OCI-LY7 (cell line): ENCODE measurements around the gene SBF2. TPM values are rescaled to one million over a fixed set of nuclear protein-coding genes. Genes with fewer than 3 reads are reported as not detected.

ENCODE experiments used
- BruUV-seq: library from RNA; stranded (reverse); fragments of 400-500 nt; replicated peaks from 2 replicates; lab custom pipeline; 2021; lab: Mats Ljungman, UMichigan
- CTCF ChIA-PET: fragments of 300-600 bp; sonication (Branson Sonifier 250); formaldehyde crosslinking; loops from one replicate; lab custom pipeline; 2022; ENCODE audit warnings: antibody characterized with exemption; ENCODE audit not compliant: unreplicated experiment; lab: Charles Lee
- POLR2A ChIA-PET: fragments of 300-600 bp; sonication (Branson Sonifier 250); formaldehyde crosslinking; loops from one replicate; lab custom pipeline; 2022; ENCODE audit warnings: antibody characterized with exemption; lab: Charles Lee
- DNase-seq: peaks from one replicate; pipeline ENCODE4 v3.0.0-alpha.2; 2015; ENCODE audit warnings: low spot score
- H2AFZ ChIP-seq: fragments of 200-600 bp; sonication (generic), shearing (Covaris generic); 2 replicates; pipeline ENCODE4 v1.6.1; 2014; ENCODE audit warnings: mild to moderate bottlenecking, antibody characterized with exemption, low read length, moderate library complexity
- H3K27ac ChIP-seq: fragments of 200-600 bp; sonication (generic); 2 replicates; pipeline ENCODE4 v1.5.1; 2014; ENCODE audit warnings: mixed run types, low read depth, mild to moderate bottlenecking, moderate library complexity, low read length, inconsistent platforms; ENCODE audit not compliant: poor library complexity, severe bottlenecking
- H3K36me3 ChIP-seq: fragments of 200-600 bp; sonication (generic); 2 replicates; pipeline ENCODE4 v1.6.1; 2014; ENCODE audit warnings: mild to moderate bottlenecking, antibody characterized with exemption, low read length, moderate library complexity, mixed read lengths; ENCODE audit not compliant: insufficient read depth
- H3K4me1 ChIP-seq: fragments of 200-600 bp; sonication (generic); 2 replicates; pipeline ENCODE4 v1.5.1; 2014; ENCODE audit warnings: mild to moderate bottlenecking, low read length; ENCODE audit not compliant: insufficient read depth, poor library complexity, severe bottlenecking
- H3K4me2 ChIP-seq: fragments of 200-600 bp; sonication (generic); 2 replicates; pipeline ENCODE4 v1.6.1; 2014; ENCODE audit warnings: mild to moderate bottlenecking, low read length
- H3K4me3 ChIP-seq: fragments of 200-600 bp; sonication (generic); 2 replicates; pipeline ENCODE4 v1.5.1; 2014; ENCODE audit warnings: mild to moderate bottlenecking, low read depth, low read length; ENCODE audit not compliant: poor library complexity, severe bottlenecking
- H3K79me2 ChIP-seq: fragments of 200-600 bp; sonication (generic); 2 replicates; pipeline ENCODE4 v1.6.1; 2016; ENCODE audit warnings: low read depth, mild to moderate bottlenecking, low read length, moderate library complexity, mixed read lengths; ENCODE audit not compliant: insufficient read depth
- H3K9me2 ChIP-seq: fragments of 200-600 bp; sonication (generic); 2 replicates; pipeline ENCODE4 v1.6.1; 2016; ENCODE audit warnings: mild to moderate bottlenecking, low read length, mixed read lengths; ENCODE audit not compliant: insufficient read depth
- H3K9me3 ChIP-seq: fragments of 200-600 bp; sonication (generic); 2 replicates; pipeline ENCODE4 v1.6.1; 2014; ENCODE audit warnings: mild to moderate bottlenecking, mixed run types, low read length, mixed read lengths
- H4K20me1 ChIP-seq: fragments of 200-600 bp; sonication (generic); 2 replicates; pipeline ENCODE4 v1.6.1; 2014; ENCODE audit warnings: mild to moderate bottlenecking, antibody characterized with exemption, low read length, moderate library complexity, mixed read lengths; ENCODE audit not compliant: insufficient read depth
- CTCF ChIP-seq: fragments of 200-600 bp; sonication (generic); conservative IDR thresholded peaks from 2 replicates; pipeline ENCODE4 v1.5.1; 2014; ENCODE audit warnings: mild to moderate bottlenecking, antibody characterized with exemption, low read length, moderate library complexity, mixed read lengths
- EZH2phosphoT487 ChIP-seq: fragments of 200-600 bp; sonication (generic); IDR thresholded peaks from 2 replicates; pipeline ENCODE4 v1.6.1; 2018; ENCODE audit warnings: low read depth, borderline replicate concordance, mild to moderate bottlenecking, mixed run types, antibody characterized with exemption, low read length, moderate library complexity, mixed read lengths
- intact Hi-C: fragments of 100-400 bp; cut with micrococcal nuclease; formaldehyde crosslinking; loops from one replicate; pipeline ENCODE4 v1.10.0; 2022; ENCODE audit not compliant: unreplicated experiment
- total RNA-seq, 2 experiments: library from RNA; depleted of rRNA in 1 of 2; stranded (reverse); fragments of >200 nt in 1 of 2; shearing (Covaris generic) in 1 of 2; gene quantifications; 2 replicates each; pipeline ENCODE4 v1.2.3, GENCODE V29; 2014 to 2022

SBF2 gene
- total RNA-seq, 2 experiments from 2014 or later, result 12.9 to 14.3 TPM

- intact Hi-C loops, result no loop called here
- peaks cover 9% of the 10 kb centered on the region for H3K4me1 ChIP-seq
- no peaks in the 10 kb centered on the region for H4K20me1 ChIP-seq
- BruUV-seq, result no TSS peak
- CTCF ChIA-PET, result no interaction called here
- no peaks in the 10 kb centered on the region for H3K9me2 ChIP-seq
- DNase-seq, result no peak
- no peak overlapping the region for H3K4me2 ChIP-seq
- TF ChIP-seq EZH2phosphoT487 (no peak), CTCF (no peak)
- H3K79me2 ChIP-seq, result no peaks in the 10 kb centered on the region
- H3K27ac ChIP-seq, result no peak overlapping the region
- H3K9me3 ChIP-seq, result no peaks in the 10 kb centered on the region
- H3K4me3 ChIP-seq, result no peak overlapping the region
- POLR2A ChIA-PET, result interaction anchor here (2.0 kb wide), 1 partner anchor 9 kb away, joined by 8 read pairs; no protein-coding TSS in a partner anchor
- no peak overlapping the region for H2AFZ ChIP-seq
- no peaks in the 10 kb centered on the region for H3K36me3 ChIP-seq
These were observed 496.7 kb downstream of the SBF2 start for GRCh38 chr11:9797300-9797699.

GRCh38 chr11:9796854-9797253, 497.2 kb downstream of the SBF2 start:
- no peaks in the 10 kb centered on the region for H4K20me1 ChIP-seq
- H3K9me3 ChIP-seq, result no peaks in the 10 kb centered on the region
- ChIA-PET CTCF (no interaction called here), POLR2A (interaction anchor here (0.5 to 2.0 kb wide), 2 partner anchors 10 to 19 kb away, joined by 3 to 8 read pairs; no protein-coding TSS in a partner anchor)
- no peaks in the 10 kb centered on the region for H3K36me3 ChIP-seq
- H3K9me2 ChIP-seq, result no peaks in the 10 kb centered on the region
- no peaks in the 10 kb centered on the region for H3K79me2 ChIP-seq
- H3K27ac ChIP-seq, result no peak overlapping the region
- no peak for DNase-seq
- BruUV-seq, result no TSS peak
- intact Hi-C loops, result no loop called here
- H2AFZ ChIP-seq, result no peak overlapping the region
- H3K4me2 ChIP-seq, result no peak overlapping the region
- TF ChIP-seq CTCF (no peak), EZH2phosphoT487 (no peak)
- peaks cover 5% of the 10 kb centered on the region for H3K4me1 ChIP-seq
- no peak overlapping the region for H3K4me3 ChIP-seq

DNA sequence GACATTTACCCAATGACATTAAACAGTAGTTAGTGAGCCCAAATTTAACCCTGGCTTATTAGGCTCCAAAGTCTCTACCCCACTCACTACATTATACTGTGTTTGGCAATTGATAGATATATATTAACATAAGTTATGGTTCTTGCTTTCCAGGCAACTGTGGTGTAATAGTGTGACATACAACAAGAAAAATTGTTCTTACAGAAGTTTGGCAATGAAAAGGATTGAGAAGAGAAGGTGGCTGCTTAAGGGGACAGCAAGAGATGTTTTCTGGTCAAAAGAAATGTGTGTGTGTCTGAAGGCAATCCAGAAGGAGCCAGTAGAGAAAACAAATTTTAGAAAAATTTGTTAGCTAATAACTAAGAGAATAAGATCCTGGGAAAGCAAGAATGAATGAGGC, 497.8 kb downstream of the SBF2 start:
- no TSS peak for BruUV-seq

More for the DNA sequence above, 497.8 kb downstream of the SBF2 start:
- Histone ChIP-seq H3K9me3 (no peaks in the 10 kb centered on the region), H3K79me2 (no peaks in the 10 kb centered on the region), H3K36me3 (no peaks in the 10 kb centered on the region), H3K4me3 (no peak overlapping the region), H4K20me1 (no peaks in the 10 kb centered on the region), H2AFZ (no peak overlapping the region), H3K9me2 (no peaks in the 10 kb centered on the region), H3K4me1 (no peaks in the 10 kb centered on the region), H3K27ac (no peak overlapping the region), H3K4me2 (no peak overlapping the region)
- intact Hi-C loops, result no loop called here
- ChIA-PET POLR2A (interaction anchor here (0.5 to 2.0 kb wide), 2 partner anchors 10 to 18 kb away, joined by 3 to 8 read pairs; no protein-coding TSS in a partner anchor), CTCF (no interaction called here)
- TF ChIP-seq EZH2phosphoT487, result no peak
- no peak for TF ChIP-seq CTCF
- DNase-seq, result no peak
